HL-60/S4 treated with retinoic acid at 250 ng/mL for 4 days and 3 days (cell line): Measurements from ENCODE around the gene NFYA.

Experiments used
- in situ Hi-C: fragments of 300-500 bp; cut with MboI; formaldehyde crosslinking; loops from 2 replicates; pipeline ENCODE4 v1.7.0; 2022; ENCODE audit warnings: low sequenced_read_pairs

NFYA gene

DNA sequence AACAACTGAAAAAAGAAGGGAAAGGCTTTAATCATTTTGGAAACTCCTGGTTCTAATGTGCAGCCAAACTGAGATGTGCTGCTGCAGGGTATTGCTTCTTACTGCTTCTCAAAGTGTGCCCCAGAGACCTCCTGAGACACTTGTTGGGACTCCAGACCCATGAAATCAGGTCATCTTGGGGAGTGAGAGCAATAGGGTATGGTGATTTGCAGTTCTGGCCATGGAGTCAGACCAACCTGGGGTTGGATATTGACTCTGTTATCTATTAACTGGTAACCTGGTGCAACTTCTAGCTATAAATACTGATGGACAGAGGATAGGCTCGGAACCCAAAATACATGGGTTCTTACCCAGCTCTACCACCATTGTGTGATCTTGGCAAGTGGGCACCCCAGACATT is 26.7 kb upstream of the NFYA start:
- in situ Hi-C loops: no loop called here

- in situ Hi-C loops: no loop called here
Measured at GRCh38 chr6:41047306-41047705, 25.5 kb upstream of the NFYA start.

DNA sequence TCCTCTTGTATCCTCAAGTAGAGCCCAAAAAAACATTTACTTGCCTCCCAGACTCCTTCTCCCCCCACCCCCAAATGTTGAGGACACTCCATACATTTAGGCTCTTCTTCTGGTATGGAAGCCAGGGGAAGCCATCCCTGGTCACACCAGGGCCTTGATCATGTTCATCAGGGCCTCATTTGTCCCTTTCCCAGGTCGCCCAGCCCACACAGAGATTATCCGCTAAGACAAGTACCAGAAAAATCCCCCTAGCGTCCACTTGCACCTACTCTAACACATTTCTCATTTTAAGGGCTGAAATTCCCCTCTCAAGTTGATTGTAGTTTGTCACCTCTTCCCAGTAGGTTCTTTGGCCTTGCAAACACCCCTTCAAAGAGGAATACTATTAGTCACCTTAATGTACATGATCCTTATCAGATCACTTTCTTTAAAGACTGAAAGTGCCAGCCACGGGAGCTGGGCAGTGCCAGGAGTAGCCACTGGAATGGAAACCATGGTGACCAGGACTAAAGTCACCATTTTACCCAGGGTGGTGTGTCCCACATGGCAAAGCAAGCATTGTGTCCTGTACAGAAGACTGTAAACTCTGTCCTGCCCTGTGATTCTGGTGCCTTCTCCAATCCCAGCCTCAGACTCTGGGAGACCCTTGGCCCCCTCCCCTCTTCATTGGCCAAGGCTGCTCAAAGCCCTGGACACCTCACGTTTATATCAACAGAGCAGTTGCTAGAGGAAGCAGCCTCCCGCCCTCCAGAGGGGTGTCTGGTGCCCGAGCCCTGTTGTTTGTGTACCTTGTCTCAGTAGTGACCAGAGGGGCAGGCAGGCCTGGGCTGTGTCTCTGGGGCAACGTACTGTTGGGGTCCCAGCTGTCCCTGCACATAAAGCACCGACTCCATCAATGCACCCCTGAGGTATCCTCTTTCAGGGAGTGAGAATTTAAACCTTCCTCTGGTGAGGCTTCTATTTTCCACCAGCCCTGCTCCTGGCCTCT is 24.7 kb upstream of the NFYA start:
- in situ Hi-C loops: no loop called here

GRCh38 chr6:41049521-41049920 is 23.3 kb upstream of the NFYA start:
- in situ Hi-C loops: no loop called here

DNA sequence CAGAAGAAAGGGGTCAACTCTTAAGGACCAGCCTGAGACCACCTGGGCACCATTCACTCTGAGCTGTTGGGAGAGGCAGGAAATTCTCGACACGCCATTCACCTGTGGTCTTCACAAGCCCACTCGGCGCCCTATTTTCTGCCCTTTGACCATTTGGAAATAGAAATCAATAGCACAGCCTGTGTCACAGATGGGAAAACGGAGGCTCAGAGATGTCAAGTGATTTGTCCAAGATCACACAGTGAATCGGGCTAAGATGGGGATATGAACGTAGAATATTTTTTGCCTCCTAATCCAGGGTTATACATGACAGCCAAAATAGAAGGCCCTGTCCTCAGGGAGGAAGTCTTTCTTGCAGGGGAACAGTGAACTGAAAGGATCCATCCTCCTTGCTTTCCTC is 22.8 kb upstream of the NFYA start:
- in situ Hi-C loops: no loop called here

- in situ Hi-C loops: no loop called here
Measured at GRCh38 chr6:41050536-41050935, 22.2 kb upstream of the NFYA start.

DNA sequence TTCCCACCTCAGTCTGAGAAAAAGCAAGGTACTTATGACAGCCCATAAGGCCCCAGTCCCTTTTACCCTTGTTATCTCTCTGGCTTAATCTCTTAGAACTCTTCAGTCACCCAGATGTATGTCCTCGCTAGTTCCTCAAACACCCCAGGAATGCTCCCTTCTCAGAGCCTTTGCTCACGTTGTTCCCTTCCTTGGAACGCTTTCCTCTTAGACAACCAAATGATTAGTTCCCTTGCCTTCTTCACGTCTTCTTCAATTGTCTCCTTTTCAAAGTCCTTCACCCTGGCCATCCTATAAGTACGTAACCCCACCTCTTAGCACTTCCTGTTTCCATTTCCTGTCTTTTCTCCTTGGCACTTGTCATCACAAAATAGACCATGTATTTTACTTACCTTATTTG is 20.9 kb upstream of the NFYA start:
- in situ Hi-C loops: no loop called here

DNA sequence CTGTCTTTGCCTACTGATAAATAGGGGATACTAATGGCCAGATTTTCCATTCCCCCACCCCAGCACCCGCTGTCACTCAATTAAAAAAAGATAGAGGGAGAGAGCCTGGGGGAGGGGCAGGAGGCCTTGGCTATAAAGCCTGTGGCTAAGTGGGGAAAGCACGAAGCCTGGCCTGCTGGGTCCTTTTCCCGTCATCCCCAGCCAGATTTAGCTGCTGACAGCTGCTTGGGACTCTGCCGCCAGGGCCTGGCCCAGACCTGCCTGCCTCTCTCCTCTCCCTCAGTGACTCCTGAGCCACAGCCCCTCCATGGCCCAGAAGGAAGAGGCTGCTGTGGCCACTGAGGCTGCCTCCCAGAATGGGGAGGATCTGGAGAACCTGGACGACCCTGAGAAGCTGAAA is 19.7 kb upstream of the NFYA start, which contains the start of gene APOBEC2:
Gene APOBEC2, plus strand, starts transcription at position 162 of the 400 bp plus-strand sequence. Its CDS starts 146 bp downstream, at position 308.
- in situ Hi-C loops: no loop called here

GRCh38 chr6:41054511-41054910 is 18.3 kb upstream of the NFYA start:
- in situ Hi-C loops: no loop called here

GRCh38 chr6:41055149-41055548 is 17.6 kb upstream of the NFYA start:
- in situ Hi-C loops: no loop called here

DNA sequence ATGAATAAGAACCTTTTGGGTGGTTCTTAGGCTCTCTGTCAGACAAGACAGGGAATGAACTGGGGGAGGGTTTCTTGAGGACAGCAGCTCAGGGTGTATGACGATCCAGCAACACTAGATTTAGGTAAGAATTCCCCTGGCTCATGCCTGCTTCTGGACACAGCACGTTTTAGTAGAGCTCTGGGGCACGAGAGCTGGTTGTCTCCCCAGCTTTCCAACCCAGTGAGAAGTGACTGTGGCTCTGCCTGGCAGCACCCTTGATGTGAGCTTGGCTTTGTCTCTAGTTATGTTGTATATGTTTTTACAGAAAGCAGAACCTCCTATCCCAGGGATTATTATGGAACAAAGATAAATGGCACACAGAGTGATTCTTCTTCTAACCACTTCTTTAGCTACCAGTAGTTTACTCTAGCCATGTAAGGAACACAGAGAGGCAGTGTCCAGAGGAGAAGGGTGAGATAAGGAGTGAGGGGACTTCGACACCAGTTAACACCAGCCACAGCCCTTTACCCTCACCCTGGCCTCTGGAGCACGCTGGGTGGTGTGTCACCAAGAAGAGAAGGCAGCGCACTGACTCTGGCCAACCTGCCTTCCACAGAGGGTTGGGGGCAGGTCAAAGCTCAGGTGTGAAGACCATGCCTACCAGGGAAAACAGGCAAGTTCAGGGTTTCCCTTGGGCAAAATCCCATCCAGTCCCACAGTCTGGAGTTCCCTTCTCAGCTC is 15.8 kb upstream of the NFYA start:
- in situ Hi-C loops: no loop called here

DNA sequence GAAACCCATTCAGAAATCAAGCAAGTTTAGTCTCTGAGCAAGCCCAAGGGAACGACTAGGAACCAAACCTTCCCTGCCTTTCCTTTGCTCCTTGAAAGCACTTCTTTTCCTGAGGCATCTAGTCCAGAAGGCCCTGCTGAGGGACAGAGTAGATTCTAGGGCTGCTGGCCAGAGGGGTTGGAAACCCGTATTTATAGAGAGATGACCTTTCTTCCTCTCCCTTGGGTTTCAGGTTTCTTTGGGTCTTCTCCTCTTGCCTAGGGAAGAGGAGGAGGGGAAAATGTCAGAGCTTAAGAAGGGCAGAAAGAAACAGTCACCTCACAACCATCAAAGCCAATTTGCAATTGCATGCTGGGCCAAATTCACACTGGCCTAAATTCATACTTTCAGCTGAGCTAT is 14.0 kb upstream of the NFYA start:
- in situ Hi-C loops: no loop called here

GRCh38 chr6:41059556-41059955 is 13.2 kb upstream of the NFYA start:
- in situ Hi-C loops: no loop called here

DNA sequence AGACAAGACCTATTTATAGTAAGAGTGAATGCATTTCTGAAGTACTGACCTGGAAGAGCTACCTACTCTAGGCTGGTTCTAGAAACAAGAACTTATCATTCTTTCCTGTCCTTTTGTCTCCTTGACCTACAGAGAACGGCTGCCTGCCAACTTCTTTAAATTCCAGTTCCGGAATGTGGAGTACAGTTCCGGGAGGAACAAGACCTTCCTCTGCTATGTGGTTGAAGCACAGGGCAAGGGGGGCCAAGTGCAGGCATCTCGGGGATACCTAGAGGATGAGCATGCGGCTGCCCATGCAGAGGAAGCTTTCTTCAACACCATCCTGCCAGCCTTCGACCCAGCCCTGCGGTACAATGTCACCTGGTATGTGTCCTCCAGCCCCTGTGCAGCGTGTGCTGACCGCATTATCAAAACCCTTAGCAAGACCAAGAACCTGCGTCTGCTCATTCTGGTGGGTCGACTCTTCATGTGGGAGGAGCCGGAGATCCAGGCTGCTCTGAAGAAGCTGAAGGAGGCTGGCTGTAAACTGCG is 11.5 kb upstream of the NFYA start:
- in situ Hi-C loops: no loop called here

- in situ Hi-C loops: no loop called here
Measured at GRCh38 chr6:41062056-41062455, 10.7 kb upstream of the NFYA start.

- in situ Hi-C loops: no loop called here
Measured at GRCh38 chr6:41063884-41064285, 8.9 kb upstream of the NFYA start.

- in situ Hi-C loops: no loop called here
Measured at GRCh38 chr6:41064841-41065240, 7.9 kb upstream of the NFYA start.

- in situ Hi-C loops: no loop called here
Measured at GRCh38 chr6:41065550-41066026, 7.2 kb upstream of the NFYA start.

- in situ Hi-C loops: no loop called here
Measured at GRCh38 chr6:41066867-41067304, 5.9 kb upstream of the NFYA start.

- in situ Hi-C loops: no loop called here
Measured at GRCh38 chr6:41071501-41071922, 1.3 kb upstream of the NFYA start.
